ENCODE measurements around the gene FIBP. TPM values are rescaled to one million over a fixed set of nuclear protein-coding genes. Genes with fewer than 3 reads are reported as not detected.
"Not testable (repeated sequence)": the region's sequence is repeated elsewhere in the genome, so short reads cannot be mapped to it uniquely, and the experiment has no call there.

Gene FIBP
- total RNA-seq, 1 donor from 2014 or later = 76.5 TPM

- TF ChIP-seq CTCF (IDR thresholded peaks at IDR 0.05) = no peak
- POLR2A ChIA-PET = interaction anchor here (0.9 to 4.2 kb wide), 3 partner anchors 10 to 17 kb away, joined by 3 to 26 read pairs (median 4); partner anchors contain the start of genes CFL1 and MUS81
- peaks cover 39% of the 10 kb centered on the region for H3K36me3 Mint-ChIP-seq (ENCODE audit: low read depth)
- no peak overlapping the region for H3K27ac Mint-ChIP-seq
- ATAC-seq (ENCODE audit: low read depth) = no peak
- H3K27me3 Mint-ChIP-seq = no peaks in the 10 kb centered on the region
- H3K9me3 Mint-ChIP-seq = no peaks in the 10 kb centered on the region
- intact Hi-C loops (cut with micrococcal nuclease) = no loop called here
- no peak for DNase-seq
- H3K4me3 Mint-ChIP-seq = no peak overlapping the region
- CTCF ChIA-PET = no interaction called here
- H3K4me1 Mint-ChIP-seq = peaks cover 19% of the 10 kb centered on the region
Observed at GRCh38 chr11:65849771-65850216, 38.5 kb downstream of the FIBP start.

GRCh38 chr11:65849366-65849765, 38.9 kb downstream of the FIBP start:
- intact Hi-C loops (cut with micrococcal nuclease) = no loop called here
- ATAC-seq (ENCODE audit: low read depth) = no peak
- Mint-ChIP-seq H3K4me1 (peaks cover 15% of the 10 kb centered on the region), H3K27me3 (no peaks in the 10 kb centered on the region), H3K36me3 (ENCODE audit: low read depth) (peaks cover 35% of the 10 kb centered on the region), H3K27ac (no peak overlapping the region), H3K9me3 (no peaks in the 10 kb centered on the region), H3K4me3 (no peak overlapping the region)
- TF ChIP-seq CTCF (IDR thresholded peaks at IDR 0.05) = no peak
- POLR2A ChIA-PET = interaction anchor here (1.1 to 4.2 kb wide), 2 partner anchors 10 to 11 kb away, joined by 4 to 26 read pairs; partner anchors contain the start of genes CFL1 and MUS81
- DNase-seq = no peak
- CTCF ChIA-PET = no interaction called here

- peaks cover 28% of the 10 kb centered on the region for H3K36me3 Mint-ChIP-seq (ENCODE audit: low read depth)
- H3K4me3 Mint-ChIP-seq; H3K27me3 Mint-ChIP-seq; ATAC-seq (ENCODE audit: low read depth); intact Hi-C loops (cut with micrococcal nuclease); CTCF ChIA-PET; H3K4me1 Mint-ChIP-seq; DNase-seq; H3K9me3 Mint-ChIP-seq; H3K27ac Mint-ChIP-seq: not testable (repeated sequence)
- POLR2A ChIA-PET = interaction anchor here (0.6 to 4.2 kb wide), 5 partner anchors 8 to 115 kb away, joined by 3 to 26 read pairs (median 4); partner anchors contain the start of genes CFL1 and MUS81
Observed at GRCh38 chr11:65848693-65849092, 39.6 kb downstream of the FIBP start.

- DNase-seq (no peak), ATAC-seq (ENCODE audit: low read depth) (no peak)
- peaks cover 19% of the 10 kb centered on the region for H3K36me3 Mint-ChIP-seq (ENCODE audit: low read depth)
- H3K27ac Mint-ChIP-seq = no peak overlapping the region
- ChIA-PET POLR2A (interaction anchor here (0.7 to 4.2 kb wide), 4 partner anchors 12 to 602 kb away, joined by 3 to 26 read pairs (median 4); partner anchors contain the start of genes CFL1 and MUS81), CTCF (no interaction called here)
- no peaks in the 10 kb centered on the region for H3K9me3 Mint-ChIP-seq
- no peak overlapping the region for H3K4me3 Mint-ChIP-seq
- no peaks in the 10 kb centered on the region for H3K27me3 Mint-ChIP-seq
- intact Hi-C loops (cut with micrococcal nuclease) = no loop called here
- peaks cover 4% of the 10 kb centered on the region for H3K4me1 Mint-ChIP-seq
- no peak for TF ChIP-seq CTCF (IDR thresholded peaks at IDR 0.05)
Observed at GRCh38 chr11:65847746-65848145, 40.5 kb downstream of the FIBP start.

GRCh38 chr11:65844231-65844872, 43.9 kb downstream of the FIBP start:
- intact Hi-C loops (cut with micrococcal nuclease) = no loop called here
- Mint-ChIP-seq H3K4me1 (no peaks in the 10 kb centered on the region), H3K27me3 (no peaks in the 10 kb centered on the region), H3K4me3 (no peak overlapping the region), H3K27ac (no peak overlapping the region), H3K36me3 (ENCODE audit: low read depth) (no peaks in the 10 kb centered on the region), H3K9me3 (no peaks in the 10 kb centered on the region)
- DNase-seq (no peak), ATAC-seq (ENCODE audit: low read depth) (no peak)
- CTCF ChIA-PET = interaction anchor here (0.6 kb wide), 1 partner anchor 73 kb away, joined by 4 read pairs; no protein-coding TSS in a partner anchor
- no peak for TF ChIP-seq CTCF (IDR thresholded peaks at IDR 0.05)
- POLR2A ChIA-PET = interaction anchor here (0.7 kb wide), 2 partner anchors 132 to 1618 kb away, joined by 3 to 5 read pairs; no protein-coding TSS in a partner anchor
